Keratinocyte (primary cell): ENCODE data around the gene CFAP46. TPM values are rescaled to one million over a fixed set of nuclear protein-coding genes. Genes with fewer than 3 reads are reported as not detected.

Source experiments
- DNase-seq: peaks from one replicate; pipeline ENCODE4 v3.0.0-alpha.2; 2011; ENCODE audit warnings: low read depth, missing footprints, low spot score
- FAIRE-seq: peaks from 2 replicates; lab custom pipeline; 2011; peaks lifted over from hg19 to GRCh38; lab: Jason Lieb, UNC
- H2AFZ ChIP-seq: 2 replicates; pipeline ENCODE4 v1.6.0; 2012; ENCODE audit warnings: low read length, control low read depth, inconsistent platforms; ENCODE audit not compliant: control insufficient read depth
- H3K27ac ChIP-seq: 2 replicates; pipeline ENCODE4 v1.5.1; 2011; ENCODE audit warnings: low read length; ENCODE audit not compliant: control insufficient read depth, insufficient read depth
- H3K27me3 ChIP-seq: 3 replicates; pipeline ENCODE4 v1.6.0; 2011; ENCODE audit warnings: low read length; ENCODE audit not compliant: control insufficient read depth, insufficient read depth; ENCODE audit errors: extremely low read depth
- H3K36me3 ChIP-seq, 2 experiments: 2 replicates in 1 of 2; 3 replicates in 1 of 2; pipeline ENCODE4 v1.5.1; 2011; ENCODE audit warnings: low read length in 2 of 2, mild to moderate bottlenecking in 1 of 2; ENCODE audit not compliant: control insufficient read depth in 2 of 2, insufficient read depth in 2 of 2; ENCODE audit errors: extremely low read depth in 1 of 2
- H3K4me1 ChIP-seq: 3 replicates; pipeline ENCODE4 v1.5.1; 2011; ENCODE audit warnings: low read length; ENCODE audit not compliant: control insufficient read depth, insufficient read depth; ENCODE audit errors: extremely low read depth
- H3K4me2 ChIP-seq: 3 replicates; pipeline ENCODE4 v1.6.0; 2011; ENCODE audit warnings: low read depth, low read length; ENCODE audit not compliant: control insufficient read depth, insufficient read depth; ENCODE audit errors: extremely low read depth
- H3K4me3 ChIP-seq, 3 experiments: fragments of 200-600 bp in 1 of 3; sonication (generic) in 1 of 3; 2 replicates in 2 of 3; 3 replicates in 1 of 3; pipeline ENCODE4 v1.5.1; 2011 to 2016; ENCODE audit warnings: low read length in 3 of 3, mild to moderate bottlenecking in 3 of 3, control low read depth in 2 of 3, inconsistent platforms in 1 of 3, low read depth in 1 of 3, mixed read lengths in 1 of 3, mixed run types in 1 of 3, moderate library complexity in 1 of 3; ENCODE audit not compliant: control insufficient read depth in 2 of 3, insufficient read depth in 2 of 3; ENCODE audit errors: extremely low read depth in 1 of 3
- H3K79me2 ChIP-seq: 2 replicates; pipeline ENCODE4 v1.6.0; 2012; ENCODE audit warnings: low read length; ENCODE audit not compliant: control insufficient read depth, insufficient read depth
- H3K9ac ChIP-seq: 3 replicates; pipeline ENCODE4 v1.6.0; 2011; ENCODE audit warnings: low read length; ENCODE audit not compliant: control insufficient read depth, insufficient read depth; ENCODE audit errors: extremely low read depth
- H3K9me1 ChIP-seq: 3 replicates; pipeline ENCODE4 v1.6.0; 2011; ENCODE audit warnings: low read length; ENCODE audit not compliant: control insufficient read depth, insufficient read depth; ENCODE audit errors: extremely low read depth
- H3K9me3 ChIP-seq: 2 replicates; pipeline ENCODE4 v1.5.1; 2012; ENCODE audit warnings: low read depth, low read length; ENCODE audit not compliant: control insufficient read depth
- H4K20me1 ChIP-seq: 3 replicates; pipeline ENCODE4 v1.6.0; 2011; ENCODE audit warnings: low read length; ENCODE audit not compliant: control insufficient read depth, insufficient read depth; ENCODE audit errors: extremely low read depth
- EZH2 ChIP-seq: IDR thresholded peaks from one replicate; pipeline ENCODE4 v1.6.1; 2012; ENCODE audit warnings: inconsistent platforms, mild to moderate bottlenecking, low read length, moderate library complexity
- dilution Hi-C: fragments of 300-500 bp; cut with MboI; formaldehyde crosslinking; loops from one replicate; pipeline ENCODE4 v1.7.0; 2020; ENCODE audit warnings: low sequenced_read_pairs; ENCODE audit not compliant: extremely low pct_ligation_motif_present
- polyA plus RNA-seq, 5 experiments: library from polyadenylated mRNA; depleted of rRNA in 3 of 5; stranded (reverse) in 3 of 5; stranded (forward) in 1 of 5; unstranded in 1 of 5; fragments of >200 nt; gene quantifications; 1 replicate in 1 of 5; 2 replicates in 3 of 5; 3 replicates in 1 of 5; pipeline versions ENCODE4 v1.2.1 to v1.2.3, GENCODE V29; 2011 to 2012; ENCODE audit warnings: missing spikeins in 2 of 5, low read depth in 1 of 5, low replicate concordance in 1 of 5
- TF ChIP-seq, protein P1 (sequence below), 3 experiments: IDR thresholded peaks in 1 of 3; conservative IDR thresholded peaks in 1 of 3; optimal IDR thresholded peaks in 1 of 3; 2 replicates in 2 of 3; 3 replicates in 1 of 3; pipeline versions ENCODE3 to v1.5.1; 2011; ENCODE audit warnings: low read length in 3 of 3, mild to moderate bottlenecking in 3 of 3, moderate library complexity in 2 of 3, control low read depth in 1 of 3, inconsistent platforms in 1 of 3; ENCODE audit not compliant: insufficient read depth in 2 of 3; ENCODE audit errors: extremely low read depth in 1 of 3

The CFAP46 gene
- polyA plus RNA-seq, 1 donor (not counting 4 experiments of a cell fraction or from before 2014, with no cell fraction given) = 1.00 TPM

DNA sequence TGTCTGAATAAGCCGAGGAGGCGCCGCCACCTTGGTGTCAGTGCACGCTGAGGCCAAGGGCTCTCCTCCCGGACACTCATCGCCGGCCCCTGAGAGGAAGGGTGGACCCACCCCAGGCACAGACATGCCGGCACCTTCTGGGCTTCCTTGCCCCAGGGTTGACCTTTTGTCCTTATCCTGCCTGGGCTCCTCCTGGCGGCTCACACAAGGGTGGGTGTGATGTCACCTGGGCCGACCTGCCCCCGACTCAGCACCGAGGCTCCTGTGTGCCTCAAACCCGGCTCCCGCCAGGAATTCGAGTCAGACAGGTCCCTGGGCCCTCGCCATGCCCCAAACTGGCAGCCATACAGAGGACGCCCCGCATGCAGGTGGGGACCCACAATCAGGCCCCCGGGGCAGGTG lies 17.7 kb upstream of the CFAP46 start:
- no peak overlapping the region for H3K4me3 ChIP-seq
- FAIRE-seq (no peak), DNase-seq (no peak)
- dilution Hi-C loops = no loop called here
- H4K20me1 ChIP-seq = no peaks in the 10 kb centered on the region
- no peak overlapping the region for H3K27ac ChIP-seq
- peaks cover 11% of the 10 kb centered on the region for H3K4me1 ChIP-seq
- no peaks in the 10 kb centered on the region for H3K36me3 ChIP-seq
- H3K9me3 ChIP-seq = no peaks in the 10 kb centered on the region
- no peaks in the 10 kb centered on the region for H3K79me2 ChIP-seq
- H3K27me3 ChIP-seq = peaks cover 15% of the 10 kb centered on the region
- H3K4me2 ChIP-seq = no peak overlapping the region
- TF ChIP-seq EZH2 = no peak
- TF ChIP-seq, protein P1, sequence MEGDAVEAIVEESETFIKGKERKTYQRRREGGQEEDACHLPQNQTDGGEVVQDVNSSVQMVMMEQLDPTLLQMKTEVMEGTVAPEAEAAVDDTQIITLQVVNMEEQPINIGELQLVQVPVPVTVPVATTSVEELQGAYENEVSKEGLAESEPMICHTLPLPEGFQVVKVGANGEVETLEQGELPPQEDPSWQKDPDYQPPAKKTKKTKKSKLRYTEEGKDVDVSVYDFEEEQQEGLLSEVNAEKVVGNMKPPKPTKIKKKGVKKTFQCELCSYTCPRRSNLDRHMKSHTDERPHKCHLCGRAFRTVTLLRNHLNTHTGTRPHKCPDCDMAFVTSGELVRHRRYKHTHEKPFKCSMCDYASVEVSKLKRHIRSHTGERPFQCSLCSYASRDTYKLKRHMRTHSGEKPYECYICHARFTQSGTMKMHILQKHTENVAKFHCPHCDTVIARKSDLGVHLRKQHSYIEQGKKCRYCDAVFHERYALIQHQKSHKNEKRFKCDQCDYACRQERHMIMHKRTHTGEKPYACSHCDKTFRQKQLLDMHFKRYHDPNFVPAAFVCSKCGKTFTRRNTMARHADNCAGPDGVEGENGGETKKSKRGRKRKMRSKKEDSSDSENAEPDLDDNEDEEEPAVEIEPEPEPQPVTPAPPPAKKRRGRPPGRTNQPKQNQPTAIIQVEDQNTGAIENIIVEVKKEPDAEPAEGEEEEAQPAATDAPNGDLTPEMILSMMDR (optimal IDR thresholded peaks at IDR 0.05 in 1 of 3, IDR thresholded peaks at IDR 0.05 in 1 of 3, conservative IDR thresholded peaks at IDR 0.05 in 1 of 3; ENCODE audit: extremely low read depth in 1 of 3, insufficient read depth in 2 of 3, low read length in 3 of 3) = no peak
- H3K9ac ChIP-seq = no peak overlapping the region
- H2AFZ ChIP-seq = no peak overlapping the region
- H3K9me1 ChIP-seq = no peaks in the 10 kb centered on the region

DNA sequence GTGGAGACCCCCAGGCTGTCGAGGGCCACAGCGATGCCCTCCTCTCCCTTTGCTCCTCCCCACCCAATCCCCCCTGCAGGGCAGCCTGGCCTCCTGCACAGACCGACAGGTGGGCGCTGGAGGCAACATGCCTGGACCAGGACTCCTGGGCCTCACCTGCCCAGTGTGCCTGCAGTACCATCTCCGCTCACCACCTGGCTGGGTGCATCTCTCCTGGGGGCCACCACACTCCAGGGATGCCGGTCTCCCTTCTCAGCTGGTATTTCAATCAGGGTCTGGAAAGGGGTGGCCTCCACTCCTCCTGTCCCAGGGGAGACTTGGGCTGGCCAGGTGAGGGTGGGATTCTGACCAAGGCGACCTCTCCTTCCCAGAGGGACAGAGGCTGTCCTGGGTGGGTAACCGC lies 17.2 kb upstream of the CFAP46 start:
- Histone ChIP-seq H2AFZ (no peak overlapping the region), H3K27ac (no peak overlapping the region), H3K79me2 (no peaks in the 10 kb centered on the region), H3K27me3 (peaks cover 15% of the 10 kb centered on the region), H3K9me3 (no peaks in the 10 kb centered on the region), H3K4me1 (peaks cover 11% of the 10 kb centered on the region), H3K9me1 (no peaks in the 10 kb centered on the region), H3K9ac (no peak overlapping the region), H3K36me3 (no peaks in the 10 kb centered on the region), H4K20me1 (no peaks in the 10 kb centered on the region), H3K4me3 (no peak overlapping the region), H3K4me2 (no peak overlapping the region)
- dilution Hi-C loops = no loop called here
- FAIRE-seq (no peak), DNase-seq (no peak)
- TF ChIP-seq, protein P1 (optimal IDR thresholded peaks at IDR 0.05 in 1 of 3, IDR thresholded peaks at IDR 0.05 in 1 of 3, conservative IDR thresholded peaks at IDR 0.05 in 1 of 3; ENCODE audit: extremely low read depth in 1 of 3, insufficient read depth in 2 of 3, low read length in 3 of 3) = no peak
- TF ChIP-seq EZH2 = no peak
